Kidney capillary endothelial cell (primary cell): ENCODE data around the gene NDUFS2.
"Not testable (repeated sequence)": the region's sequence is repeated elsewhere in the genome, so short reads cannot be mapped to it uniquely, and the experiment has no call there.

ENCODE experiments used
- DNase-seq: peaks from one replicate; pipeline ENCODE4 v3.0.0-alpha.2; 2018; ENCODE audit warnings: low spot score

NDUFS2 gene

DNA sequence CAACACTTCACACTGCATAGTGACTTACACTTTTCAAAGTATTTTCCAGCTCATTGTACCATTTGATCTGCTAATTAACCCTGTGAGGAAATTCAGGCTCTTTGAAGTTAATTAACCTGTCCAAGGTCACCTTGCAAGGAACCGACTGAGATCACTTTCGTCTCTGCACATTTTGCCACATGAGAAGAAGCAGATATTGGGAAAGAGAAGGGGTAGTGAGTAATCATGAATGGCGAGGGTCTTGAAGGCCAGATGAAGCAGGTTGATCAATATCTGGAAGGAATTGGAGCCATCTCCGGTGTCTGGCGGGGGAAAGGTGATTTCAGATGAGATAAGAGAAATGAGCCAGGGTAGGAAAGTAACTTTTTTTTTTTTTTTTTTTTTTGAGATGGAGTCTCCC is 17.8 kb downstream of the NDUFS2 start:
- no peak for DNase-seq

DNA sequence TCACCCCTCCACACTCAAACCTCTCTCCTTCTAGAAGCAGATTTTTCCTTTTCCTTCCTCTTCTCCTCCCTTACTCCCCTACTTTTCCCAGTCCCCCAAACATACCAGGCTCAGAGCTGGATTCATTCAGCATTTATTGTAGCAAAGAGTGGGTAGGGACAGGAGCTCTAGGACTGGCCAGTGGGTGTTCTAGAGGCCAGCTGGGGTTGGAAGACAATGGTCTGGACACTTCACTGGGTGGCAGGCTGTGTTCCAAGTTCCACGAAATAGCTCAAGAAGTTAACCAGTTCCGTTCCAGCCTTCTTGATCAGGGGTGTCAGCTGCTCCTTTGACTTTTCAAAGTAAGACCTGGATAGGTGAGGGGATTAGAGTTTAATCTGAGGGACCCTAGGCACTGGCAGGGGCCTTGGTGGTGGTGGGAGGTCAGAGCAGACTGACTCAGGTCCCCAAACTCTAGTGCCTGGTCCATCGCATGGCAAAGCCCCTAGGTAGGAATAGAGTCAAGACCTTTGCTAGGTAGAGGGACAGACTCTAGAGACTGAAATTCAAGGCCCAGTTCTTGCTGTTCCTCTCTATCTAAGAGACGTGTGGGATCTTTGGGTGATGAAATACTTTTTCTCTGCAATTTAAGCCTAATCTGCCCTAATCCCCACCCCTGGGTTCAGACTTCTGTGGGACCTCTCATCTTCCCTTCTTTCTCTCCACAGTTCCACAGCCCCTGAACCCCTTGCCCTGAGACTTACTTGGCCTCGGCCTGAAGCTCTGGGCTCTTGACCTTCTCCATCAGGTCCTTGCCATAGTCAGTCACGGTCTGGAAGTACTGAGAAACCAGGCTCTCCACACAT is 20.2 kb downstream of the NDUFS2 start:
- DNase-seq, result no peak

DNA sequence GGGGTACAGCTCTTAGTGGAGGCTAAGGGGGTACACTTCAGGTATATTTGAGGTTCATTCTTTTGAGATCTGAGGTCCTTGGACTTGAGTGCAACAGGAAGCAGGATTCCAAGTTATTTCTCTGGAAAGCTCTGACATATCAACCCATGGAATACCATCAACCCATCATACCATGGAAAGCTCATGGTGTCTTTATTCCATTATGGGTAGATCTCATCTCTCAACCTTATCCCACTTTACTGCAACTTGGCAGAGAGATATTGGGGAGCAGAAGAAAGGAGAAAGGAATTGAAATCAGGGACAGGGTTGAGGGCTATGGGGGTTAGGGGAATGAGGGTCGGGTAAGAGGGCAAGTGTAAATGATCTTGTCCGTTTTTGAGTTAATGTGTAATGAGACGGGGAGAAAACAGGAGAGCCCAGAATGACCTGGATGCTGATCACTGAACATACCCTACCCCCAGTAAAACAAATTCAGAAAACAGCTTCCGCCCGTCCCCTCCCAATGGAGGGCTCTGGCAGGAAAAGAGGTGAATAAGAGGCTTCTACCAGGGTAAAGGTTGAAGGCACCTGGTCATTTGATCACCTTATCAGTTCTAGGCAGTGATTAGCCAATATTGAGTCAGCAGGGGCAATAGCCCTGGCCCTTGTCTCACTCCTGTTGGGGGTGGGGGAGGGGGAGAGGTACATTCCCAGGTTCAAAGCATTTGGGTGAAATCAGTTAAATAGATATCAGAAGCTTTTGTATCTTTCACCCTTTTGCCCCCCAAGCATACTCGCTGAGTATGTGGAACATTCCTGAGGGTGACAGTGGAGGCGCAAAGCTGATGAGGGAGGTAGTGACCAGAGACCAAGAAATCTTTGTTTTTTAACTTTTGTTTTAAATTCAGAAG is 21.9 kb downstream of the NDUFS2 start:
- DNase-seq, result no peak

DNA sequence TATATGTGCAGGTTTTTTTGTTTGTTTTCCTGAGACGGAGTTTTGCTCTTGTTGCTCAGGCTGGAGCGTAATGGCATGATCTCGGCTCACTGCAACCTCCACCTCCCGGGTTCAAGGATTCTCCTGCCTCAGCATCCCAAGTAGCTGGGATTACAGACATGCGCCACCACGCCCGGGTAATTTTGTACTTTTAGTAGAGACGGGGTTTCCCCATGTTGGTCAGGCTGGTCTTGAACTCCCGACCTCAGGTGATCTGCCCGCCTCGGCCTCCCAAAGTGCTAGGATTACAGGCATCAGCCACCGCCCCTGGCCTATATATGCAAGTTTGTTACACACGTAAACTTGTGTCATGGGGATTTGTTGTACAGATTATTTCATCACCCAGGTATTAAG is 22.5 kb downstream of the NDUFS2 start:
- not testable (repeated sequence) for DNase-seq

DNA sequence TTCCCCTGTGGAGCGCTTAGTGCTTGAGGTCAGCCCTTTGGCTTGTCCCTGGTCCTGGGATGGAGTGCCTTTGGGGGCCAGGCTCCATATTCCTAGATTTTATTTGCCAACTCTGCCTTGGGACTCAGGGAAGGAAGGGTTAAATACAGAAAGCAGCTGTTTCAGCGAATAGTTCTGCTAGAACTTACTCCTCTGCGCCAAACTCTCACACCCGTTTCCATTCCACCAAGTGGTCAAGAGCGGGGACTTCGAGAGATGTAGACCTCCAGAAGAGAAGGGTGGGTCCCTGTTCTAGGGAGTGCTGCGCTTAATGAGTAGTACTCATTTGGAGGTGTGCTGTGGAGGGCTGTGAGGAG is 23.0 kb downstream of the NDUFS2 start:
- no peak for DNase-seq

DNA sequence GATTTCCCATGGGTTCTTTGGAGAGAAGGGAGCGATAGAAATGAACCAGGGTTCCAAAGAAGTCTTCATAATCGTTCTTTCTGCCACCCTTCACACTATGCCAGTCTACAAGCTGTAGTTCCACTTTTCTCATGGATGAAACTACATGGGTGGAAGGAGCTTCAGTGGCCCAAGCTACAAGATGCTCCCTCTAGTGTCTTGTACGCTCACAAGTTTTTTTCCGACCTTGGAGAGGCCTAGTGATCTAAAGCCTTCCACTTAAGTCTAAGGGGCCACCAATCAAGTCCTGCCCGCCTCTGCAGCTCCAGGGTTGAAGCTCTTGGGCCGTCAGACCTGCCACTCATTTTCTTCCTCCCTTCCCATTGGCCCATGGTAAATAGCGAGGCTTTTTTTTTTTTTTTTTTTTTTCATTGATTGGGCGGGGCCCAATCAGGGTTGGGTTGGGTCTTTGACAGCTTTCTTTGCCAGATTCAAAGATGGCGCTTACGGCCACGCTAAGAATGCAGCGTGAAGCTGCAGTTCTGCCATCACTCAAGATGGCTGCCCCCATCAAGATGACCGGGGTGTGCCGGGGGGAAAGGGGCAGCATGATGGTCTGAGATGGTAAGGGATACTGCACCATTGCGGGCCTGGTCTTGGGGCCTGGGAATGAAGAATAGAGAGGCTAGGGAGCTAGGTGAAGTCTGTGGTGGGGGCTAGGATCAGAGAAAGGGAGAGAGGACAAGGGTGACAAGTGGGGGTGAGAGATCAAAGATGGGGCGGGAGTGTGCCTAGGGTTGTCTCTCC is 23.6 kb downstream of the NDUFS2 start, which contains the start of gene TOMM40L:
TSS of gene TOMM40L (plus strand) at position 527 of the 786 bp plus-strand sequence. CDS start 430 bp downstream, outside the sequence.
- DNase-seq, result peak; percentile 99

DNA sequence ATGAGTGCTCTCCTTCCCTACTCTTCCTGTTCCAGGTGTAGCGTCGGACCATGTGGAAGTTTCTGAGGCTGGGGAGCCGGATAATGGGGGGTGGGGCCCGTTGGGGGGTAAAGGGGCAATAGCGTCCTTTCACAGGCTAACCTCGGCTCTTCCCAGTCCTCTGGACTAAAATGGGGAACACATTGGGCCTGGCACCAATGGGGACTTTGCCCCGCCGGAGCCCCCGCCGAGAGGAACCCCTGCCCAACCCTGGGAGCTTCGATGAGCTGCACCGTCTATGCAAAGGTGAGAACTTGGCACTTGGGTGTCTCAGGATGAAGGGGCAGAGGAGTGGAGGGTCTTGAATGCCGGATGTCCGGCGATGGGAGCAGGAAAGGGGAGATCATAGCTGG is 24.1 kb downstream of the NDUFS2 start:
- no peak for DNase-seq

DNA sequence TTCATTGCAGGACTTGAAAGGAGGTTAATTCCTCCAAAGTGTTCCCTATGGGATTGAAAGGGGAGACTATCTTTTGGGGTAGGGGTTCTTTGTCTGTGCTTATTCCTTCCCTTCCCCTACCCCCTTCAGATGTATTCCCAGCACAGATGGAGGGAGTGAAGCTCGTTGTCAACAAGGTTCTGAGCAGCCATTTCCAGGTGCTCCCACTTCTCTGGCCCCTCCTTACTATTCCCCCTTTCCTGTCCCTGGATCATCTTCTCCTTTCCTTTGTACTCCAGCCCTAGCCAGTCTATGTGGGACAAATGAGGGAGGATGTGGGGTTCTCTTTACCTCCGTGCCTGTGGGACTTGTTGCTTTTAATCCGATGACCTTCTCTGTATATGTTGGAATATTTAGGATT is 24.6 kb downstream of the NDUFS2 start:
- no peak for DNase-seq

DNA sequence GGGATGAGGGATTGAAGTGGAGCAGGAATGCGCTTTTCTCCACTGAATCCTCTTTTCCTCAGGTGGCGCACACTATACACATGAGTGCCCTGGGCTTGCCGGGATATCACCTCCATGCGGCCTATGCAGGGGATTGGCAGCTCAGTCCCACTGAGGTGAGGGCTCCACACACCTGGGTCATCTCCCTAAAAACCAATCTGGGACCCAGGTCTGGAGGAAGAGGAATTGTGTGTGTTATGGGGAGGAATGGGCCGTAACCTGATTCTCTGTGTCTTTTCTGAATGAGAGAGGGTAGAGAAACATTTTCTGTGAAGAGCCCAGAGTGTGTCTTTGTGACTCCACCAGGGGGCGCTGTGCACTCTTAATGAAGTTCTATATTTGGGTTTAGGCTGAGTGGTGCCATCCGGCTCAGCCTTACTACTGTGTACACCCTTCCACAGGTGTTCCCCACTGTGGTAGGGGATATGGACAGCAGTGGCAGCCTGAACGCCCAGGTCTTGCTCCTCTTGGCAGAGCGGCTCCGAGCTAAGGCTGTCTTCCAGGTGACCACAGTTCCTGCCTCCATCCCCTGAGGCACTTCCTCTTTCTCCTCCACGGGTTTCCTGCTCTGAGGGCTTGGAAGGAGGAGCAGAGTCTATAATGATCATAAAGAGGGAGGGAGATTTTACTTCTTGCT is 25.2 kb downstream of the NDUFS2 start:
- peak; percentile 86 for DNase-seq

DNA sequence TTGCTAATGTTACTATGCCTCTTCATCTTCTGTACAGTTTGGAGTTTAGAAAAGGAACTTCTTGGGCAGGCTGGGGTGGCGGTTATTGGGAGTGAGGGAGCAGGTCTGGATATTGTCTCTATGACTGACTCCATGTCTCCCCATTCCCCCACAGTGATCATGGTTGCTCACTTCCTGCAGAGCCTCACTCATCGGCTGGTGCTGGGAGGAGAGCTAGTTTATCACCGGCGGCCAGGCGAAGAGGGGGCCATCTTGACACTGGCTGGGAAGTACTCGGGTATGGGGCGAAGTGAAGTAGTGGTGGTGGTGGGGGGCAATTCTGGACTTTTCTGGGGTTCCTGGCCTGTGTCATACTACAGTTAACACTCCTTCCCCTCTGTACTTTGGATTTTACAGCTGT is 25.9 kb downstream of the NDUFS2 start:
- no peak for DNase-seq

DNA sequence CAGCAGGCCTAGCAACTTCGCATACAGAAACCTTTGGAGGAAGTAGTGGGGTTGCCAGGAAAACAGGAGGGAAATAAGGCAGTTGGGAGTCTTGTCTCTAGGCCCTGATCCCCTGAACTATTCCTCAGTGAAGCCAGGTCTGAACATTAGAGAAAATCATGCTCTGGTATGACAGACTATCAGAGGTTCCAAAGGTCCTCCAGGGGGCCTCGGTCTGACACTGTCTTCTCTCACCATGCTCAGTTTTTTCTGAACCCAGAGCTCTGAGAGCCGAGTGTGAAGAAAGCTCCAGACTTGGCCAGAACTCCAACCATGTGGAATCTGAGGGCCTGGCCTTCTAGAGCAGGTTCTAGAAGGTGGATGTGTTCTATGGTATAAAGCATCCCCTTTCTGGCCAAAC is 27.7 kb downstream of the NDUFS2 start:
- DNase-seq, result no peak

DNA sequence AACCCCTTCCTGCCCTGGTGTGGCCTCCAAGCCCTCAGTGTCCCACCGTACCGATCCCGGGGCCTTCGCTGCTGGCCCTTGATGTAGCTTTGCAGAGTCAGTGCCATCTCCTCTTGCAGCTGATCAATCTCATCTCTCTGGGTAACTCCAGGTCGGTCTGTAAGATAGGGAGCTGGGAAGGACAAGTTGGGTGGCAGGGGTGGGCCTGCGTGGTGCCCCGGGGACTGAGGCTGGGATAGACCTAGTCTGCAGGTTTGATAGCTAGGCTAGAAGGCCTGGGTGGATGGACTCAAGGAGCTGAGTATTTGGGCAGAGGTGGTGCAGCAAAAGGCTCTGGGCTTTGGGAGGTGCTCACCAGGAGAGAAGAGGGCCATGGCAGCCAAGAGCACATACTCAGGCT is 28.6 kb downstream of the NDUFS2 start:
- DNase-seq, result no peak

DNA sequence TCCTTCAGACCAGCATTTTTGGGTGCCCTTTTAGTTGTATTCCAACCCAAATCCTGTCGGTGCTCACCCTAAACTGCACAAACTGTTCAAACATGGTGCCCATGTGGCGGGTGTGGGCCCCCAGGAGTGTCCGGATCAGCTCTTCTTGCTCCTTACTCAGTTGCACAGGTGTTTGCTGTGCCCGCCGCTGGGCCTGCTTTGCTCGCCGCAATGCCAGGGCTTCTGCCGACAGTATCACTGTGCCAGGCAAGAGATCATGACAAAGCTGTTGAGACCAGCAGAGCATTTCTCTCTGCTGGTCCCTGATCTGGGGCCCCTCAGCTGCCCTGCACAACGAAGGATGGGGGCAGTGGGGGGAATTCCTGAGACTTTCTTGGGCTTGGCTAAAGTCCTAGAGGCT is 30.9 kb downstream of the NDUFS2 start:
- DNase-seq, result no peak

DNA sequence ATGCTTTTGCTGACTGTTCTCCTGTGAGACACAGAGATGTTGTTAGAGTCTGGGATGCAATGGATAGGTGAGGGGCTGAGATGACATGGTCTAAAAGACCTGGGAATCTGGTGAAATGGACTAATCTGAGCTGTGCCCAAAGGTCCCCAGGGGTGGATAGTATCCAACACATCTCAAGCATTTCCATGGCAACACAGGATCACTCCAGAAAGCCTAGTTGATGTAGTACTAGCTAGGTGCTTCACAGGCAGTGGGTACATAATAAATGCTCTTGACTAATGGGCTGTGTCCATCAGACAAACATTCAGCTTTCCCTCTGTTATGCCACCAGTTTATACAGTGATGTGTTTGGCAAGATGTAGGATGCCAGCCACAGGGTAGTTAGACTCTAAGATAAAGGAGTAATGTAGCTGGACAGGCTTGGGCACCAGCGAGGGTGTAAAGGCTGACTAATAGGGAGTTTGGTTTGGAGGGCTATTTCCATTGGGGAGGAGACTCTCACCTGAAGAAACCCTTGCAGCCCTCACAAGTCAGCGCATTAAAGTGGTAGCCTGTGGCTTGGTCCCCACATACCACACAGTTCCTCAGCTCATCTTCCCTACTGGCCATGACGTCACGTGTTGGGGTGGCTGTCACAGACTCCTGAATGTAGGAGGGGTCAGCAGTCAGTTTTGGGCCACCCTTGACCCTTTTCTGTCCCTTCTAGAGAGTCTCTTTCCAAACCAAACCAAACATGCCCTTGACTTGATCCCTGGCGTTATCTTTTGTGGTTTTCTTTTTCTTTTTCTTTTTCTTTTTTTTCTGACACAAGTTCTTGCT is 34.0 kb downstream of the NDUFS2 start:
- DNase-seq, result no peak

DNA sequence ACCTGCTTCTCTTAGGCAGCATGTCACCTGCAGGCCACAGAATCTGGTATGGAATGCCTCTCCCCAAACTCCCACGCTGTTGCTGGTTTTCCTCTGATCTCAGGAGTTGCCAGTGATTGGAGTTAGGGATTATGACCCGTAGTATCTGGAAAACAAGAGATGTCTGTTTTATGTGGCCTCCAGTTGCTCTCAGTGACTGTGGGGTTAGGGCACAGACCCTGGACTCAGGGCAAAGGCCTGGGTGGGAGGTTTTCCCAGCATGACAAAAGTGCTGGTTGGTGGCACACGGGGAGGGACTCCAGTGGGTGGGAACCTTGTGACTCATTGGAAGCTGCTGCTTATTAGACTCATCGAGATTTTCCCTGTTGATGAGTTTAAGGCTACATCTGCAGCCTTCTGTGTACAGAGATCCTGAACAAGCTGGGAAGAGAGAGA is 35.9 kb downstream of the NDUFS2 start, which contains the start of gene NR1I3:
TSS of gene NR1I3 (minus strand) at position 165 of the 435 bp plus-strand sequence. CDS start 1,638 bp downstream, outside the sequence.
- DNase-seq, result no peak

DNA sequence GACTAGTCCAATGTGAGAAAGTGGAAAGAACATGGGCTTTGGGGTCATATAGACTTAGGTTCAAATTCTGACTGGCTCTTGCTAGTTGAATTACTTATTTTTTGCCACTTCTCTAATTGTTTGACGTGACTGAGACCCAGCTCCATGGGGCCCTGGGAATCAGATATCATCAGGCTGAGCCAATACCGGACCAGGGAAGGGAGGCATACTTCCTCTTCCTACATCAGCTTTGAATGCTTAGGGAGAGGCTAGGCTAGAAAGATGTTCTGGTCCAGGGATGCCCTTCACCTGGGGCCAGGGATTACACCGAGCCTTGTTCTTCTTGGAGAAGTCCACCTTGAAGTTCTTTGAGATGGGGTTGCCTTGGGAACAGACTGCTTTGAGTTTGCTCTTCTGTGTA is 39.5 kb downstream of the NDUFS2 start:
- DNase-seq, result no peak

DNA sequence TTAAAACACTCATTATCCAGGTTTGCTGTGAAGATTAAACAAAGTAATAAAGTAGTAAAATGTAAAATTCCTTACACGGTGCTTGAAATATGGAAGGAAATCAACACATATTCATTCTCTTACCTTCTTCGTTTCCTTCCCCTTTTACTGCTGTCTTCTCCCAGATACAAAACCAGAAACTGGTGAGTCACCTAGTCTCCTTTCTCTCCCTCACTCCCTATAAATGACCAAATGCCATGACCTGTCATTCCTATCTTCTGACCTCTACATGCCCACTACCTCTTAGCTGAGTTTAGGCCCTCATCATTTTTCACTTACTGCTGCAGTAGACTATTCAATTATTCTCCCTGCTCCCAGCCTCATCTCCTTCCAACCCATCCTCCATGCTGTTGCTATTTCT is 40.1 kb downstream of the NDUFS2 start:
- no peak for DNase-seq

DNA sequence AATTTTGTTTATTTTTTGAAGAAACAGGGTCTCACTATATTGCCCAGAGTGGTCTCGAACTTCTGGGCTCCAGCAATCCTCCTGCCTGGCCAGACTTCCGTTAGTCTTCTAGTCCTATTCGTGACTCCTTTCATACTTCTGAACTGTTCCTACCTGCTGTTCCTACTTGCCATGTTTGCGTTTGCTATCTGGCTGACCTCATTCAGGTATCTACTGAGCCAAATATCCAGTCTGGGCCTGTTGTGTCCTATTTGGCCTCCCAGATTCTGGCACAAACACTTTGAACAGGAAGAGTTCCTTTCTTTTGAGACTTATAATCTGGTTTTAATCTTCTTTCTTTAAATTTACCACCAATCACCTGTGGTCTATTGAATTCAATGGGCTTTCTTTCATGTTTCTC is 42.7 kb downstream of the NDUFS2 start:
- no peak for DNase-seq

DNA sequence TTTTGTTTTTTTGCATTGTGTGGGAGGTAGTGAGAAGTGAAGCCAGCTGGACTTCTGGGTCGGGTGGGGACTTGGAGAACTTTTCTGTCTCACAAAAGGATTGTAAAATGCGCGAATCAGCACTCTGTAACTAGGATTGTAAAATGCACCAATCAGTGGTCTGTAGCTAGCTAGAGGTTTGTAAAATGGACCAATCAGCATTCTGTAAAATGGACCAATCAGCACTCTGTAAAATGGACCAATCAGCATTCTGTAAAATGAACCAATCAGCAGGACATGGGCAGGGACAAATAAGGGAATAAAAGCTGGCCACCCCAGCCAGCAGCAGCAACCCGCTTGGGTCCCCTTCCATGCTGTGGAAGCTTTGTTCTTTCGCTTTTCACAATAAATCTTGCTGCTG is 47.9 kb downstream of the NDUFS2 start:
- not testable (repeated sequence) for DNase-seq

DNA sequence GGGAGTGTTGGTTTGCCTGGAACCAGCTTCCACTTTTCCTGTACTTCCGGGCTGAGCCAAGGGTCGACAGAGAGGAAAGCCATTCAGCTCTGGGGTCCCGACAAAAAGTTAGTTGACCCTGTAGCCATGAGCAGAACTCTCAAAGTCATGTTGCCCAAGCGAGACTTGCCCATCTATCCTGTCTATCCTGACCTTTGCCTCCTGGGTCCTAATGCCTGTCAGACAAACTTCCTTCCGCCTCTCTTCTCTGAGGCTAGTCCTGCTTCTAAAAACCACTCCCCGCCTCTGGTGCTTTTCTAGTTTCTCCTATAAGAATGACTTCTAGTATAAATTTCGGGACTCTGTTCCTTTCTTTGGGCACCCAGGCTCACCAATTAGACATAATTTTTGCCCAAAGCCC is 48.7 kb downstream of the NDUFS2 start:
- DNase-seq, result no peak

DNA sequence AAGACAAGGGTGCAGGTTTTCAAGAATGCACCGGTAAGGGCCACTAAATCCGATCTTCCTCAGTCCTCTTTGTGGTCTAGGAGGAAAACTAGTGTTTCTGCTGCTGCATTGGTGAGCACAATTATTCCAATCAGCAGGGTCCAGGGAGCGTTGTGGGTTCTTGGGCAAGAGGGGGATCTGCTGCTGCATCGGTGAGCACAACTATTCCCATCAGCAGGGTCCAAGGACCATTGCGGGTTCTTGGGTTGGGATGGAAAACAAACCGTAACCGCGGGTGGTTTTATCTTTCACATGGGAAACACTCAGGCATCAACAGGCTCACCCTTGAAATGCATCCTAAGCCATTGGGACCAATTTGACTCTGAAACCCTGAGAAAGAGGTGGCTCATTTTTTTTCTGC is 49.4 kb downstream of the NDUFS2 start:
- no peak for DNase-seq
